Measurements from ENCODE around the gene MXI1.

The MXI1 gene

DNA sequence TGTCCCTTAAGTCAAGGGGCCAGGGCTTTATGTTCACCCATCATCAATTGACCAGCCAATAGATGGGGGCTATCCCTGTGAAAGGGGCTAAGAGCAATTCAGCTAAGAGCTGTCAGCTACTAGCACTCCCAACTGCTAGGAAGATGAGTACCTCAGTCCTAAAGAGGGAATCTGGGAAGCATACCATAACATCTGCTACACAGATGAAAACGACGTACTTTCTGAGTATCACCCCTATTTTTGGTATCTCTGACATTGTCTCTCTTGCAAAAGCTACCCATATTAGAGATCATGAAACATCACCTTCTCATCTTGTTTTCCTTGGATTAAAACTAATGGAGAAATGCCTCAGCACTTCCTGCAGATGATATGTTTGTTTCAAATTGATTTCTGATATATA lies 104.8 kb downstream of the MXI1 start:
- H3K27ac ChIP-seq, result no peak overlapping the region
- CTCF ChIA-PET, result interaction anchor here (1.0 to 1.6 kb wide), 2 partner anchors 23 to 235 kb away, joined by 3 to 7 read pairs; no protein-coding TSS in a partner anchor
- DNase-seq (ENCODE audit: low spot score), result no peak
- POLR2A ChIA-PET (ENCODE audit: low non-redundant PET), result no interaction called here
- TF ChIP-seq, protein P1, sequence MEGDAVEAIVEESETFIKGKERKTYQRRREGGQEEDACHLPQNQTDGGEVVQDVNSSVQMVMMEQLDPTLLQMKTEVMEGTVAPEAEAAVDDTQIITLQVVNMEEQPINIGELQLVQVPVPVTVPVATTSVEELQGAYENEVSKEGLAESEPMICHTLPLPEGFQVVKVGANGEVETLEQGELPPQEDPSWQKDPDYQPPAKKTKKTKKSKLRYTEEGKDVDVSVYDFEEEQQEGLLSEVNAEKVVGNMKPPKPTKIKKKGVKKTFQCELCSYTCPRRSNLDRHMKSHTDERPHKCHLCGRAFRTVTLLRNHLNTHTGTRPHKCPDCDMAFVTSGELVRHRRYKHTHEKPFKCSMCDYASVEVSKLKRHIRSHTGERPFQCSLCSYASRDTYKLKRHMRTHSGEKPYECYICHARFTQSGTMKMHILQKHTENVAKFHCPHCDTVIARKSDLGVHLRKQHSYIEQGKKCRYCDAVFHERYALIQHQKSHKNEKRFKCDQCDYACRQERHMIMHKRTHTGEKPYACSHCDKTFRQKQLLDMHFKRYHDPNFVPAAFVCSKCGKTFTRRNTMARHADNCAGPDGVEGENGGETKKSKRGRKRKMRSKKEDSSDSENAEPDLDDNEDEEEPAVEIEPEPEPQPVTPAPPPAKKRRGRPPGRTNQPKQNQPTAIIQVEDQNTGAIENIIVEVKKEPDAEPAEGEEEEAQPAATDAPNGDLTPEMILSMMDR (conservative IDR thresholded peaks at IDR 0.05; ENCODE audit: low read depth), result no peak

DNA sequence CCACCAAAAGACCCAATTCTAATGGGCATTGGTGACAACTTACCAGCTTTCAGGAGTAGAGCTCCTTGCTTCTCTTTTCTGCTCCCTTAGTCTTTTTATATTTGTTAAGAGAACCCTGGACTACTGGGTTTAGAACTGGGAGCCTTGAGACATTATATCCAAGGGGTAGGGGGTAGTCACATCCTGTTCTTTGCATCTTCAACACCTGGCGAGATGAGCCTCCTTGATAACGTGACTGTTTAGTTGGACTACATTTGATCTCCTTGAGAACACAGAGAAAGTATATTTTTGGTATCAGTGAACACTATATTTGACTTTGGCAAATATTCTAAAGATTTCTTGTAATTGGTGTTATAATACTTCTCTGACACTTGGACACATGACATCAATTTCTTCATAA lies 106.3 kb downstream of the MXI1 start:
- TF ChIP-seq, protein P1 (conservative IDR thresholded peaks at IDR 0.05; ENCODE audit: low read depth), result no peak
- POLR2A ChIA-PET (ENCODE audit: low non-redundant PET), result no interaction called here
- no peak for DNase-seq (ENCODE audit: low spot score)
- CTCF ChIA-PET, result interaction anchor here (1.1 to 1.2 kb wide), 2 partner anchors 185 to 233 kb away, joined by 3 read pairs; no protein-coding TSS in a partner anchor
- H3K27ac ChIP-seq, result no peak overlapping the region

DNA sequence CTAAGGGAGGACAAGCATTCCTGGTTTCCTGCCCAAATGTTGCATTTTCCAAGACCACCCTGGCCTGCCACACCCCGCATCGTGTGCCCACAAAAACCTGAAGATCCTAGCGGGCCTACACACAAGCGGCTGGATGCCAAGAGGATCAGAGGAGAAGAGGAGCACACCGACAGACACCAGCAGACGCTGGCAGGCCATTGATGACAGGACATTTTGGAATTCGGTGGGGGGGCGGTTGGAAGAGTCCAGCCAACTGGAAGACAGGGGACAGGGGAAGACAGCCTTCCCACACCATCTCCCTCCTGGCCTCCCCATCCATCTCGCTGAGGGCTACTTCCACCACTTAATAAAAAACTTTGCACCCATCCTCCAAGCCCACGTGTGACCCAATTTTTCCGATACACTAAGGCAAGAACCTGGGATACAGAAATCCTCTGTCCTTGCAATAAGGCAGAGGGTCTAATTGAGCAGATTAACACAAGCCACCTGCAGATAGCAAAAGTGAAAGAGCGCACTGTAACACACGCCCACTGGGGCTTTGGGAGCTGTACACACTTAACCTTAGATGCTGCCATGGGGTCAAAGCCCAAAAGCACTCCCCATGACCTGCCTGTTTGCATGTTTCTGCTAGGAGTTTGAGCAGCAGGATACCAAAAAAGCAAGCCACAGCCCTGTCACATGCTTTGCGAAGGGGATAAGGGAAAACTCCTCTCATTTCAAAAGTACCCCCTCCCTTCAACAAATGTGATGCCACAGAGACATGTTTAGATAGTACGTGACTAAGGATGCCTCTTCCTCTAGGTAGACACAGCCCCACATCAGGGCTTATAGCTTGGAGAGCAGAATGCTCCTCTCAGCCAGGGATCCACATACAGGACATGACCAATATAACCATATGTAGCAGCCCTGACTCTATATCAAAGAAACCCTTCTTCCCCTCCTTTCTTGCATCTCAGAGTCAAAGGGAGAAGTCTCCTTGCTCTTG lies 110.8 kb downstream of the MXI1 start:
- TF ChIP-seq, protein P1 (conservative IDR thresholded peaks at IDR 0.05; ENCODE audit: low read depth), result no peak
- no peak overlapping the region for H3K27ac ChIP-seq
- no peak for DNase-seq (ENCODE audit: low spot score)
- CTCF ChIA-PET, result no interaction called here
- POLR2A ChIA-PET (ENCODE audit: low non-redundant PET), result no interaction called here

DNA sequence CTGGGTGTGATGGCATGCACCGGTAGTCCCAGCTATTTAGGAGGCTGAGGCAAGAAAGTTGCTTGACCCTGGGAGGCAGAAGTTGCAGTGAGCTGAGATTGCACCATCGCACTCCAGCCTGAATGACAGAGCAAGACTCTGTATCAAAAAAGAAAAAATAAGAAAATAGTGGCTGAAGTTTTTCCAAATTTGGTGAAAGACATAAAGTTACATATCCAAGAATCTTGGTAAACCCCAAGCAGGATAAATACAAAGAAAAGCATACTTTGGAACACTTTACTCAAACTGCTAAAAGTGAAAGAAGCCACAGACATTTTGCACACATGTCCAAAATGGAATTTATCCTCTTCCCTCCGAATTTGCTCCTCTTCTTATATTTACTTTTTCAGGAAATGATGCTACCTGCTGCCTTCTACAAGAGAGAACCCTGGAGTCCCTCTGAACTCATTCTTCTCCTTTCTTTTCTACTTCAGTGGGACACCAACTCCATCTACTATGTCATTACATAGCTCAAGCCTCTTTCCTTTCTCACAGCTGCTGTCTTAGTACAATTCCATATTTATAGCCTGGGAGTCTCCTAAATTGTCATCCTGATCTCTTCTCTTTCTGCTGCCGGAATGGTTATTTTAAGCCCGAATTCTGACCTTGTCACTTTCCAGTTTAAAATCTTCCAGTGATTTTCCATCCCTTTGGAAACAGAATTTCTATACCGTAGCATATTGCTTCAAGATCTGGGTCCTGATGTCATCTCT lies 114.6 kb downstream of the MXI1 start:
- no peak overlapping the region for H3K27ac ChIP-seq
- TF ChIP-seq, protein P1 (conservative IDR thresholded peaks at IDR 0.05; ENCODE audit: low read depth), result no peak
- ChIA-PET POLR2A (ENCODE audit: low non-redundant PET) (no interaction called here), CTCF (interaction anchor here (0.6 kb wide), 2 partner anchors 10 to 576 kb away, joined by 3 read pairs; no protein-coding TSS in a partner anchor)
- no peak for DNase-seq (ENCODE audit: low spot score)

DNA sequence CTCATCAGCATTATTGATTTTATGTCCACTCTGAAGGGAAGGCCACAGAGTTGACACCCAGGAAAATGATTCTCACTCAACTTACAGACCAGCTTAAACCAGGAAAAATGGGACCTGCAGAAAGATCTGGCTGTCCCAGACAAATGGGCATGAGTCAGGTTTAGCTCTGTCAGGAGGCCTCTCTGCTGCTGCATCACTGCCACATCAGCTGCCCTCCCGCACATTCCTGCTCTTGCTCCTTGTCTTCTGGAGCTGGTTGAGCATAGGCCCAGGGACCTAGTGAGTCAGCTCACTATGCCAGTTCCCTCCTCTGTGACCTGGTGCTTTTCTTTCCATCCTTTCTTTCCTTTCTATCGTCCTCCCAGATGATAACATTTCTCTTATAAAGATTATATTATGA lies 116.1 kb downstream of the MXI1 start:
- ChIA-PET POLR2A (ENCODE audit: low non-redundant PET) (no interaction called here), CTCF (interaction anchor here (0.6 to 1.0 kb wide), 3 partner anchors 31 to 549 kb away, joined by 3 to 6 read pairs (median 4); no protein-coding TSS in a partner anchor)
- TF ChIP-seq, protein P1 (conservative IDR thresholded peaks at IDR 0.05; ENCODE audit: low read depth), result no peak
- DNase-seq (ENCODE audit: low spot score), result peak; percentile 57
- H3K27ac ChIP-seq, result no peak overlapping the region

DNA sequence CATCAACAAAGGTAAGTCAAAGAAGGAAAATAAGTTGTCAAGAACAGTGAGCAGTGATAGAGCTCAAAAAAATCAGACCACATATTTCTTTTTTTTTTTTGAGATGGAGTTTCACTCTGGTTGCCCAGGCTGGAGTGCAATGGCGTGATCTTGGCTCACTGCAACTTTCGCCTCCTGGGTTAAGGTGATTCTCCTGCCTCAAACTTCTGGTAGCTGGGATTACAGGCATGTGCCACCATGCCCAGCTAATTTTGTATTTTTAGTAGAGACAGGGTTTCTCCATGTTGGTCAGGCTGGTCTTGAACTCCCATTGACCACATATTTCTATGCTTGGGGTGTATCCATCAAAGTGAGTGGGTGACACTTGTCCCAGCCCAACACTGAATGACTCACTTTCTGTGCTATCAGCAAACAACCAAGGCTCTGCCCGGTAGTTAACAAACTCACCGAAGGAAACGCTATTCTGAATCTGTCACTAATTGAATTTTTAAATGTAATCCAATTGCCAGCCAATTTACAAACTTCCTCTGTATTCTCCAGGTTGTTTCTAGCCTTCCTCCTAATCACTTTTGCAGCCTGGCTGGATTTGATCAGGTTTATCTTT lies 116.9 kb downstream of the MXI1 start:
- POLR2A ChIA-PET (ENCODE audit: low non-redundant PET), result no interaction called here
- CTCF ChIA-PET, result interaction anchor here (0.6 to 1.0 kb wide), 3 partner anchors 30 to 175 kb away, joined by 3 to 6 read pairs (median 3); no protein-coding TSS in a partner anchor
- DNase-seq (ENCODE audit: low spot score), result no peak

More for the DNA sequence above, 116.9 kb downstream of the MXI1 start:
- TF ChIP-seq, protein P1 (conservative IDR thresholded peaks at IDR 0.05; ENCODE audit: low read depth), result no peak
- H3K27ac ChIP-seq, result no peak overlapping the region

All from RWPE1 (cell line).